ENCODE measurements around the gene ZNF385D.
A peak's percentile ranks its signal among the peaks of the same experiment; 100 is the strongest.
"Not testable (repeated sequence)": the region's sequence is repeated elsewhere in the genome, so short reads cannot be mapped to it uniquely, and the experiment has no call there.

Gene ZNF385D

GRCh38 chr3:21487520-21487919, 263.5 kb downstream of the ZNF385D start:
- Histone ChIP-seq H3K27me3 (ENCODE audit: control insufficient read depth in 1 of 2, insufficient read depth in 1 of 2, low read length in 2 of 2) (no peaks in the 10 kb centered on the region), H4K8ac (ENCODE audit: low read length) (no peak overlapping the region), H3K18ac (ENCODE audit: low read depth in 1 of 2, low read length in 2 of 2) (no peak overlapping the region), H3K9ac (ENCODE audit: low read length) (no peak overlapping the region), H3K4me1 (ENCODE audit: control insufficient read depth, insufficient read depth, low read depth, low read length) (no peaks in the 10 kb centered on the region), H2BK12ac (ENCODE audit: low read length in 2 of 2) (no peak overlapping the region), H3K79me1 (replicated peaks; ENCODE audit: low read length, poor library complexity, severe bottlenecking) (no peaks in the 10 kb centered on the region), H2BK5ac (ENCODE audit: low read depth, low read length, poor library complexity, severe bottlenecking) (no peak overlapping the region), H3K23ac (ENCODE audit: low read length in 2 of 2) (no peak overlapping the region), H2AFZ (ENCODE audit: low read depth, low read length) (no peak overlapping the region), H3K14ac (ENCODE audit: low read length in 2 of 2) (no peak overlapping the region), H3K4me2 (ENCODE audit: low read length, poor library complexity, severe bottlenecking) (no peak overlapping the region), H3K36me3 (ENCODE audit: control insufficient read depth in 1 of 2, insufficient read depth in 2 of 2, low read depth in 1 of 2, low read length in 2 of 2) (peaks cover 0 to 4% of the 10 kb centered on the region in 2 experiments), H3K9me3 (ENCODE audit: control insufficient read depth, low read length) (no peaks in the 10 kb centered on the region), H3K4me3 (ENCODE audit: insufficient read depth in 1 of 2, low read depth in 1 of 2, low read length in 2 of 2) (no peak overlapping the region), H3K4ac (ENCODE audit: low read depth in 1 of 2, low read length in 2 of 2) (no peak overlapping the region), H3K27ac (ENCODE audit: low read length, poor library complexity, severe bottlenecking) (no peak overlapping the region), H2BK15ac (ENCODE audit: low read depth, poor library complexity, severe bottlenecking) (no peak overlapping the region), H2BK120ac (ENCODE audit: low read depth, low read length) (no peak overlapping the region), H4K91ac (ENCODE audit: low read length) (no peak overlapping the region), H2AK5ac (ENCODE audit: low read length, severe bottlenecking) (no peak overlapping the region)
- 64% methylated on average over 1 of the region's 1 CpG for WGBS
- DNase-seq, result no peak

- H2AFZ ChIP-seq (ENCODE audit: low read depth, low read length); H4K8ac ChIP-seq (ENCODE audit: low read length); H3K9ac ChIP-seq (ENCODE audit: low read length); H2BK15ac ChIP-seq (ENCODE audit: low read depth, poor library complexity, severe bottlenecking); H3K4me2 ChIP-seq (ENCODE audit: low read length, poor library complexity, severe bottlenecking); H4K91ac ChIP-seq (ENCODE audit: low read length); H3K27me3 ChIP-seq (ENCODE audit: control insufficient read depth in 1 of 2, insufficient read depth in 1 of 2, low read length in 2 of 2); H3K36me3 ChIP-seq (ENCODE audit: control insufficient read depth in 1 of 2, insufficient read depth in 2 of 2, low read depth in 1 of 2, low read length in 2 of 2); DNase-seq; H3K27ac ChIP-seq (ENCODE audit: low read length, poor library complexity, severe bottlenecking); H3K14ac ChIP-seq (ENCODE audit: low read length in 2 of 2); H2BK5ac ChIP-seq (ENCODE audit: low read depth, low read length, poor library complexity, severe bottlenecking); H3K4me1 ChIP-seq (ENCODE audit: control insufficient read depth, insufficient read depth, low read depth, low read length); H3K79me1 ChIP-seq (replicated peaks; ENCODE audit: low read length, poor library complexity, severe bottlenecking); H2BK120ac ChIP-seq (ENCODE audit: low read depth, low read length); H3K23ac ChIP-seq (ENCODE audit: low read length in 2 of 2); H3K18ac ChIP-seq (ENCODE audit: low read depth in 1 of 2, low read length in 2 of 2); H3K9me3 ChIP-seq (ENCODE audit: control insufficient read depth, low read length); H2BK12ac ChIP-seq (ENCODE audit: low read length in 2 of 2); H2AK5ac ChIP-seq (ENCODE audit: low read length, severe bottlenecking); H3K4ac ChIP-seq (ENCODE audit: low read depth in 1 of 2, low read length in 2 of 2); H3K4me3 ChIP-seq (ENCODE audit: insufficient read depth in 1 of 2, low read depth in 1 of 2, low read length in 2 of 2): not testable (repeated sequence)
- WGBS, result no CpG with 5 or more reads among the region's 4 CpGs
These were observed 264.7 kb downstream of the ZNF385D start for GRCh38 chr3:21486024-21486935.

GRCh38 chr3:21484828-21485144, 266.2 kb downstream of the ZNF385D start:
- Histone ChIP-seq H2AFZ (ENCODE audit: low read depth, low read length) (no peak overlapping the region), H3K18ac (ENCODE audit: low read depth in 1 of 2, low read length in 2 of 2) (no peak overlapping the region), H3K4me2 (ENCODE audit: low read length, poor library complexity, severe bottlenecking) (no peak overlapping the region), H4K91ac (ENCODE audit: low read length) (no peak overlapping the region), H3K4me3 (ENCODE audit: insufficient read depth in 1 of 2, low read depth in 1 of 2, low read length in 2 of 2) (no peak overlapping the region), H3K36me3 (ENCODE audit: control insufficient read depth in 1 of 2, insufficient read depth in 2 of 2, low read depth in 1 of 2, low read length in 2 of 2) (peaks cover 0 to 11% of the 10 kb centered on the region in 2 experiments), H4K8ac (ENCODE audit: low read length) (no peak overlapping the region), H3K9ac (ENCODE audit: low read length) (no peak overlapping the region), H3K27ac (ENCODE audit: low read length, poor library complexity, severe bottlenecking) (no peak overlapping the region), H3K4ac (ENCODE audit: low read depth in 1 of 2, low read length in 2 of 2) (no peak overlapping the region), H3K23ac (ENCODE audit: low read length in 2 of 2) (no peak overlapping the region), H3K4me1 (ENCODE audit: control insufficient read depth, insufficient read depth, low read depth, low read length) (no peaks in the 10 kb centered on the region), H2BK12ac (ENCODE audit: low read length in 2 of 2) (no peak overlapping the region), H3K14ac (ENCODE audit: low read length in 2 of 2) (no peak overlapping the region), H3K79me1 (replicated peaks; ENCODE audit: low read length, poor library complexity, severe bottlenecking) (no peaks in the 10 kb centered on the region), H3K27me3 (ENCODE audit: control insufficient read depth in 1 of 2, insufficient read depth in 1 of 2, low read length in 2 of 2) (no peaks in the 10 kb centered on the region), H2AK5ac (ENCODE audit: low read length, severe bottlenecking) (no peak overlapping the region), H2BK5ac (ENCODE audit: low read depth, low read length, poor library complexity, severe bottlenecking) (no peak overlapping the region), H2BK15ac (ENCODE audit: low read depth, poor library complexity, severe bottlenecking) (no peak overlapping the region), H2BK120ac (ENCODE audit: low read depth, low read length) (no peak overlapping the region), H3K9me3 (ENCODE audit: control insufficient read depth, low read length) (no peaks in the 10 kb centered on the region)
- 93% methylated on average over 1 of the region's 1 CpG for WGBS
- DNase-seq, result no peak

GRCh38 chr3:21484057-21484827, 266.8 kb downstream of the ZNF385D start:
- H2AK5ac ChIP-seq (ENCODE audit: low read length, severe bottlenecking), result no peak overlapping the region
- no peaks in the 10 kb centered on the region for H3K27me3 ChIP-seq (ENCODE audit: control insufficient read depth in 1 of 2, insufficient read depth in 1 of 2, low read length in 2 of 2)
- H4K91ac ChIP-seq (ENCODE audit: low read length), result no peak overlapping the region
- H3K36me3 ChIP-seq (ENCODE audit: control insufficient read depth in 1 of 2, insufficient read depth in 2 of 2, low read depth in 1 of 2, low read length in 2 of 2), result peaks cover 0 to 11% of the 10 kb centered on the region in 2 experiments
- no peak overlapping the region for H2AFZ ChIP-seq (ENCODE audit: low read depth, low read length)
- H3K4ac ChIP-seq (ENCODE audit: low read depth in 1 of 2, low read length in 2 of 2), result no peak overlapping the region
- 55% methylated on average over 5 of the region's 5 CpGs for WGBS
- no peak overlapping the region for H4K8ac ChIP-seq (ENCODE audit: low read length)
- DNase-seq, result peak; percentile 29
- H2BK5ac ChIP-seq (ENCODE audit: low read depth, low read length, poor library complexity, severe bottlenecking), result no peak overlapping the region
- no peak overlapping the region for H3K4me2 ChIP-seq (ENCODE audit: low read length, poor library complexity, severe bottlenecking)
- H3K18ac ChIP-seq (ENCODE audit: low read depth in 1 of 2, low read length in 2 of 2), result no peak overlapping the region
- no peak overlapping the region for H3K27ac ChIP-seq (ENCODE audit: low read length, poor library complexity, severe bottlenecking)
- no peak overlapping the region for H2BK12ac ChIP-seq (ENCODE audit: low read length in 2 of 2)
- no peak overlapping the region for H3K4me3 ChIP-seq (ENCODE audit: insufficient read depth in 1 of 2, low read depth in 1 of 2, low read length in 2 of 2)
- H3K9ac ChIP-seq (ENCODE audit: low read length), result no peak overlapping the region
- no peak overlapping the region for H2BK120ac ChIP-seq (ENCODE audit: low read depth, low read length)
- no peak overlapping the region for H2BK15ac ChIP-seq (ENCODE audit: low read depth, poor library complexity, severe bottlenecking)
- no peak overlapping the region for H3K14ac ChIP-seq (ENCODE audit: low read length in 2 of 2)
- no peak overlapping the region for H3K23ac ChIP-seq (ENCODE audit: low read length in 2 of 2)
- no peaks in the 10 kb centered on the region for H3K79me1 ChIP-seq (replicated peaks; ENCODE audit: low read length, poor library complexity, severe bottlenecking)
- no peaks in the 10 kb centered on the region for H3K4me1 ChIP-seq (ENCODE audit: control insufficient read depth, insufficient read depth, low read depth, low read length)
- no peaks in the 10 kb centered on the region for H3K9me3 ChIP-seq (ENCODE audit: control insufficient read depth, low read length)
